Measurements from ENCODE around the gene SULT1C2.

- TF ChIP-seq CTCF (IDR thresholded peaks at IDR 0.05) (no peak), POLR2A (IDR thresholded peaks at IDR 0.05) (no peak)
Measured at GRCh38 chr2:108330979-108331378, 42.3 kb downstream of the SULT1C2 start.
